ENCODE data around the gene FHOD1.

- TF ChIP-seq CTCF (IDR thresholded peaks at IDR 0.05) (no peak), POLR2A (IDR thresholded peaks at IDR 0.05) (no peak)
These were observed 41.0 kb downstream of the FHOD1 start for GRCh38 chr16:67206129-67206837.

All from vagina (tissue), 2 donors.